ENCODE measurements around the gene GGTLC3.
"Not testable (repeated sequence)": the region's sequence is repeated elsewhere in the genome, so short reads cannot be mapped to it uniquely, and the experiment has no call there.

The GGTLC3 gene

GRCh38 chr22:18518061-18518460 is at the start of gene GGTLC3:
Gene GGTLC3 (minus strand): TSS chr22:18518161. CDS start chr22:18517897, 264 bp downstream.
- DNase-seq (ENCODE audit: low read depth) = not testable (repeated sequence)

GRCh38 chr22:18560099-18560974 is 42.4 kb upstream of the GGTLC3 start:
- DNase-seq (ENCODE audit: low read depth) = not testable (repeated sequence)

DNA sequence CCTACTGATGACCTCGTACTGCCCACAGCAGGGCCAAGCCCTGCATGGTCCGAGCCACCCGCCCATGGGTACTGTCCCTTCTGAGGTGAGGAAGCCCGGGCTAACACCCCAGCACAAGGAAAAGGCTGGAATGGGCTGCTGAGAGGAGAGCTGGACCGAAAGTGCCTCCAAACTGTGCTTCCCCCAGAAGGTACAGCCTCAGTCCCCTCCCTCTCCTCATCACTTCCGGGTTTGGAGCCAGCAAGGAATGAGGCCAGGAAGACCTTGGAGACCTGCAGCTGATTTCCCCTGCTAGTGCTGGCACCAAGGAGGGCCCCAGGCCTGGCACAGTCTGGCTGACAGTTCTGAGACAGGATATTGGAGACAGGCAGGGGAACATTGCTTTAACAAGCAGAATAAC is 41.0 kb upstream of the GGTLC3 start:
- not testable (repeated sequence) for DNase-seq (ENCODE audit: low read depth)

DNA sequence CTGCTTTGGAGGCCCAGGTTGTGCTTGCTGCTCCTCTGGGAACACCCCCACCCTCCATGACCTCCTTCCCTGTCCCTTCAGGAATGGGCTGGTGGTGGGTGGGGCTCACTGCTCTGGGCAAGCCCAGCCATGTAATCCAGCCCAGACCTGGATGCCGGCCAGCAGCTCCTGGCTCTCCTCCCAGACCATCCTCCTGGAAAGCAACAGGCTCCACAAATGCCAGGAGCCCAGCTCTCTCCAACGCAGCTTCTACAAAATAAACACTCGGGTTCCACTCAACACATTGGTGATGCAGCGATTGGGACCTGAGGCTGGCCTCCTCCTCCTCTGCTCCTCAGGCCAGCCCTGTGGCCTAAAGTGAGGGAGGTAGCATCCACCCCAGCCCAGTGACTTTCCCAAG is 40.6 kb upstream of the GGTLC3 start:
- not testable (repeated sequence) for DNase-seq (ENCODE audit: low read depth)

GRCh38 chr22:18554280-18555256 is 36.6 kb upstream of the GGTLC3 start:
- DNase-seq (ENCODE audit: low read depth) = not testable (repeated sequence)

- not testable (repeated sequence) for DNase-seq (ENCODE audit: low read depth)
Observed at GRCh38 chr22:18552839-18553597, 35.1 kb upstream of the GGTLC3 start.

GRCh38 chr22:18551046-18551445 is 33.1 kb upstream of the GGTLC3 start:
- not testable (repeated sequence) for DNase-seq (ENCODE audit: low read depth)

DNA sequence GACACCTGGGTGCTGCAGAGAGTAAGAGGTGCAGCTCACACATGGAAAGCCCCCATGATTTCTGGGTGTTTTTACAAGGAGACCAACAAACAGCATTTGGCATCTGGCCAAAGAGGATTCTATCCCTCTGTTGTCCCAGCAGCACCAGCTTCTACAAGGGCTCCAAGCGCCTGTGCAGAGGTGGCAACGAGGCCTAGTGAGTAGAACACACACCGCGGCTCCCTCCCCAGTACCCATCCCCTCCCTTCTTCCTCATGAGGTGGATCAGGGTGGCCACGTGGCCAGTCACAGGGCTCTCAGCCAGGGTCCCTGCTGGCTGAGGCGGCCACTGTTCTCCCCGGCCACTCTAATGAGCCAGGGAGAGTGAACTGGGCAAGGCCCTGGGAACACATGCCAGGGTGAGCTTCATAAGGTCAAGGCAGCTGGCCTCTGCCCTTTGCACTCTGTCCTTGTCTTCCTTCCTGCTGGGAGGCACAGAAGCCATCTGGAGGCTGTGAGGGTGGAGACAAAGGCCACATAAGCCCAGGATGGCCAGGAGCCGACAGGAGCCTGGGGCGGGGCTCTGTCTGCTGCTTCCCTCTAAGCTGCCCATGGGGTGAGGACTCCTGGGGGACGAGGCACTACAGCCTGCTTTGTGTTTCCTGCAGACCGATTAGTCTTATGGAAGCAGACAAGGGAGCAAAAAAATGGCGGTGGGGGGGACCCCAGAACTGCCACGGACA is 31.7 kb upstream of the GGTLC3 start:
- DNase-seq (ENCODE audit: low read depth) = not testable (repeated sequence)

GRCh38 chr22:18544615-18545014 is 26.7 kb upstream of the GGTLC3 start:
- not testable (repeated sequence) for DNase-seq (ENCODE audit: low read depth)

DNA sequence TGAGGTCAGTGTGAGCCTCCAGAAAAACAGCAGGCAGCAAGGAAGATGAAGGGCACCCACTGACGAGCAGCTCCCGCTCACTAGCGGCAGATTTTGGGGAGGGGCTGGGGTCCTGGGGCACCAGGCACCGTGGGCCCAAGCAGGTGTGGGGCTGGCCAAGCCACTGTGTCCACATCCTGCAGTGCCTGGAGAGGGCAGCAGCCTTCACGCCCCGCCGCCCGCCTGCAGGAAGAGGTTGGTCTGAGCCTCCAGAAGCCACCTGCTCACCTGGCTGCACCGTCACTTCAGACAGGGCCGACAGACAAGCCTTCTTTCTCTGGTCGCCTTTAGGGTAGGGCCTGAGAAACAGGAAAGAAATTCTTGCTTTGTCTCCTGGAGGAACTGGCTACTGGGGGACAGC is 25.4 kb upstream of the GGTLC3 start:
- not testable (repeated sequence) for DNase-seq (ENCODE audit: low read depth)

GRCh38 chr22:18539994-18540393 is 22.0 kb upstream of the GGTLC3 start:
- DNase-seq (ENCODE audit: low read depth) = not testable (repeated sequence)

DNA sequence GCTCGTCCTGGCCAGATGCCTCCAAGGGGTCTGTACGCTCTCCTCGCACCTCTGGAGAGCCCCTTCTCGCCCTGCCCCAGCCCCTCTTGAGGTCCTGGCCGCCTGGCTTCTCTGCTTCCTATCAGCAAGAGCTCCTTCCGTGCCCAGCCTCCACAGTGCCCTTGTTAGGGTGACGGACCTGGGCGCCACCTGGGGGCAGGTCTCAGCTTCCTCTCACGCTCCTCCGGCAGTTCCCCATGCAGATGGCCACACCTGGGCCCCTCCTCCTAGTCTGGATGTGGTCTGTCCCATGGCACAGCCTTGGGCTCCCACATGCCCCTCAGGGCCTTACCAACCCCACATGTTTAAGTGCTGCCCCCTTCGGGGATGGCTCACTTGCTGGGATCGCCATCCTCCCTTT is 16.4 kb upstream of the GGTLC3 start:
- not testable (repeated sequence) for DNase-seq (ENCODE audit: low read depth)

GRCh38 chr22:18533633-18534032 is 15.7 kb upstream of the GGTLC3 start:
- not testable (repeated sequence) for DNase-seq (ENCODE audit: low read depth)

DNA sequence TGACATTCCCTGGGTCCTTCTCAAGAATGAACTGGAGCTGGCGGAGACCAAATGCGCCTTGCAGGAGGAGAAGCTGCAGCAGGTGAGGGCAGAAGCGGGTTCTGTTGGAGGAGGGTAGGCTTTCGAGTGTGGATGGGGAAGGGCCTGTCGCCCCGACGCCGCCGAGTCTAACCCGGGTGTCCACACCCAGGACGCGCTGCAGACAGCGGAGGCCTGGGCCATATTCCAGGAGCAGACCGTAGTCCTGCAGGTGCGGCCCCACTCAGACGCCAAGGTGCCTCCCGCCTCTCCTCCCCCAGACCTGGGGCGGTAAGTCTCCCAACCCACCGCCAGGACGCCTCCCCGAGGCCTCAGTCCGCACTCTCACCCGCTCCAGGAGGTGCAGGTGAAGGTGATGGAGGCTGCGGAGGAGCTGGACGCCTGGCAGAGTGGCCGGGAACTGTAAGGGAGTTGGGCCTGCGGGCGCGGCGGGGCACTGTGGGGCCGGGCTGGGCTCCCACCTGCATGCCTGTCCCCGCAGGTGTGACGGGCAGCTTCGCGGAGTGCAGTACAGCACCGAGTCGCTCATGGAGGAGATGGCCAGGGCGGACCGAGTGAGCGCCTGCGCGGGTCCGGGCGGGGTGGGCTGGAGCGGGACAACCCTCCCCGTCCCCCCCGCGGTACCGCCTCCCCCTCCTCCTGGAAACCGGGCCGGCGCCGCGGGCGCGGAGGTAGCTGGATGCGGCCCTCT is 11.6 kb upstream of the GGTLC3 start:
- DNase-seq (ENCODE audit: low read depth) = not testable (repeated sequence)

GRCh38 chr22:18528597-18529415 is 10.8 kb upstream of the GGTLC3 start:
- peak; percentile 96 for DNase-seq (ENCODE audit: low read depth)

DNA sequence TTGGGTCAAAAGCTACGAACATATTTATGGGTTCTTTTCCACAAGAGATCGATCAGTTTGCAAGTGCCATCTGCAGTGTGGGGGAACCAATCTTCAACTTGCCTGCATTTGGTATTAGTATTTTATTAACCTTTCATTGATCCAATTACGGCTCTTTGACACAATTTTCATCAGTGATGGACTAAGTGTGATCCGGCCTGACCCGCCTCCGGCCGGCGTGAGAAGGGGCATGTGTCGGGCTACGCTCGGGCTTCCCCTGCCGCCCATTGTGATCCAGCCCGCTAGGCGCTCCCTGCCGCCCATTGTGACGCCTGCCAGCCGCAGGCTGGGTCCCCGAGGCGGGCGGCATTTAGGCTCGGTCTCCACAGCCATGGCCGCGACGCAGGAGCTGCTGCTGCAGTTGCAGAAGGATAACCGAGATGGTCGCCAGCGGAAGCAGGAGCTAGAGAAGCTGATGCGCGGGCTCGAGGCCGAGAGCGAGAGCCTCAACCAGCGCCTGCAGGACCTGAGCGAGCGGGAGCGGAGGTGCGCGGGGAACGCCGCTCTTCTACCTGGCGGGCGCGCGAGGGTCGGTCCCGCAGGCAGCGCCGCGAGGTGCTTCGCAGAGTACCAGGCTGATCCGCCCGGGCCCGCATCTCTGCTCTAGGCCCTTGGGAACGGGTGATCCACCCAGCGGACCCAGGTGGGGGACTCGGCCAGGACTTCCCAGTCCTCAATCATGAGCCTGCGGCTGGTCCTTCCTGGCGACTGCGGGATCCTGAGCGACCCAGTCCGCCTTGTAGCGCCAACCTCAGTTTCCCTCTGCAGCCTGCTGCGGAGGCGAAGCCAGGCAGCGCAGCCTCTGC is 10.0 kb upstream of the GGTLC3 start, which contains the start of gene TMEM191B:
TMEM191B (plus strand) TSS at position 51 of the 845 bp plus-strand sequence; CDS start at position 230, 179 bp downstream.
- DNase-seq (ENCODE audit: low read depth) = not testable (repeated sequence)

GRCh38 chr22:18523328-18523727 is 5.4 kb upstream of the GGTLC3 start:
- DNase-seq (ENCODE audit: low read depth) = not testable (repeated sequence)

GRCh38 chr22:18522762-18523161 is 4.8 kb upstream of the GGTLC3 start:
- not testable (repeated sequence) for DNase-seq (ENCODE audit: low read depth)

Data from activated T-cell treated with anti-CD3 and anti-CD28 coated beads for 1 hour (primary cell).